ENCODE measurements around the gene TGM6.

- TF ChIP-seq ZMAT4 (CRISPR knock-in tag; IDR thresholded peaks at IDR 0.05) (no peak), TCF7 (CRISPR knock-in tag; IDR thresholded peaks at IDR 0.05; ENCODE audit: low read depth) (no peak), CREB1 (CRISPR knock-in tag; IDR thresholded peaks at IDR 0.05) (no peak), CTCF (IDR thresholded peaks at IDR 0.05) (peak; percentile 78), SMAD4 (CRISPR knock-in tag; IDR thresholded peaks at IDR 0.05) (no peak), NR2C2 (CRISPR knock-in tag; IDR thresholded peaks at IDR 0.05) (no peak), GTF2I (CRISPR knock-in tag; conservative IDR thresholded peaks at IDR 0.05) (no peak), USF1 (CRISPR knock-in tag; IDR thresholded peaks at IDR 0.05) (no peak), PRDM15 (CRISPR knock-in tag; IDR thresholded peaks at IDR 0.05) (no peak), JUN (CRISPR knock-in tag; IDR thresholded peaks at IDR 0.05) (no peak), ZSCAN18 (CRISPR knock-in tag; IDR thresholded peaks at IDR 0.05) (no peak), USF2 (CRISPR knock-in tag; IDR thresholded peaks at IDR 0.05) (no peak), RELA (CRISPR knock-in tag; IDR thresholded peaks at IDR 0.05; ENCODE audit: borderline replicate concordance) (no peak)
Observed at GRCh38 chr20:2451939-2452732, 71.4 kb downstream of the TGM6 start.

Measured in WTC11 (cell line).